ENCODE results near the gene SOST.
A peak's percentile ranks its signal among the peaks of the same experiment; 100 is the strongest.

SOST gene

GRCh38 chr17:43712397-43712796 lies 46.2 kb downstream of the SOST start:
- H3K4me3 ChIP-seq (ENCODE audit: low read length) = no peak overlapping the region
- DNase-seq (ENCODE audit: low read depth) = no peak
- TF ChIP-seq CTCF (IDR thresholded peaks at IDR 0.05; ENCODE audit: insufficient read depth, low read depth, low read length, missing control alignments) = no peak

- TF ChIP-seq CTCF (IDR thresholded peaks at IDR 0.05; ENCODE audit: insufficient read depth, low read depth, low read length, missing control alignments) = no peak
- DNase-seq (ENCODE audit: low read depth) = peak; percentile 52
- no peak overlapping the region for H3K4me3 ChIP-seq (ENCODE audit: low read length)
These were observed 48.5 kb downstream of the SOST start for GRCh38 chr17:43710101-43710500.

GRCh38 chr17:43709210-43709609 lies 49.4 kb downstream of the SOST start:
- no peak for DNase-seq (ENCODE audit: low read depth)
- no peak for TF ChIP-seq CTCF (IDR thresholded peaks at IDR 0.05; ENCODE audit: insufficient read depth, low read depth, low read length, missing control alignments)
- no peak overlapping the region for H3K4me3 ChIP-seq (ENCODE audit: low read length)

GRCh38 chr17:43707184-43707583 lies 51.4 kb downstream of the SOST start:
- no peak for DNase-seq (ENCODE audit: low read depth)
- no peak overlapping the region for H3K4me3 ChIP-seq (ENCODE audit: low read length)
- TF ChIP-seq CTCF (IDR thresholded peaks at IDR 0.05; ENCODE audit: insufficient read depth, low read depth, low read length, missing control alignments) = no peak

- DNase-seq (ENCODE audit: low read depth) = no peak
- H3K4me3 ChIP-seq (ENCODE audit: low read length) = no peak overlapping the region
- no peak for TF ChIP-seq CTCF (IDR thresholded peaks at IDR 0.05; ENCODE audit: insufficient read depth, low read depth, low read length, missing control alignments)
These were observed 52.4 kb downstream of the SOST start for GRCh38 chr17:43706235-43706634.

Measured in epithelial cell of esophagus (primary cell).